Suprapubic skin (tissue), 4 donors: ENCODE measurements around the gene GRXCR2. TPM values are rescaled to one million over a fixed set of nuclear protein-coding genes. Genes with fewer than 3 reads are reported as not detected.

Source experiments
- DNase-seq, 2 donors: peaks; one replicate each; pipeline ENCODE4 v3.0.0-alpha.2; 2019; ENCODE audit warnings: low spot score in 2 of 2
- H3K27ac ChIP-seq: fragments of 200-600 bp; sonication (generic); one replicate; pipeline ENCODE4 v1.5.1; 2019
- H3K27me3 ChIP-seq: fragments of 200-600 bp; sonication (generic); one replicate; pipeline ENCODE4 v1.5.1; 2019
- H3K36me3 ChIP-seq: fragments of 200-600 bp; sonication (generic); one replicate; pipeline ENCODE4 v1.5.1; 2019
- H3K4me1 ChIP-seq: fragments of 200-600 bp; sonication (generic); one replicate; pipeline ENCODE4 v1.5.1; 2019
- H3K4me3 ChIP-seq: fragments of 200-600 bp; sonication (generic); one replicate; pipeline ENCODE4 v1.5.1; 2019; ENCODE audit warnings: mild to moderate bottlenecking
- H3K9me3 ChIP-seq: fragments of 200-600 bp; sonication (generic); one replicate; pipeline ENCODE4 v1.5.1; 2019
- EP300 ChIP-seq: sonication (generic); formaldehyde crosslinking; IDR thresholded peaks from one replicate; pipeline ENCODE4 v1.6.1; 2017; ENCODE audit warnings: antibody characterized with exemption
- POLR2A ChIP-seq, 2 donors: fragments of 450-650 bp; IDR thresholded peaks; one replicate each; pipeline ENCODE4 v1.6.1; 2017; ENCODE audit warnings: antibody characterized with exemption in 2 of 2, mild to moderate bottlenecking in 2 of 2, moderate library complexity in 2 of 2
- POLR2AphosphoS5 ChIP-seq, 3 donors: sonication (generic); formaldehyde crosslinking; IDR thresholded peaks; one replicate each; pipeline ENCODE4 v1.6.1; 2017; ENCODE audit warnings: antibody characterized with exemption in 3 of 3
- WGBS: methylation state at CpG from one replicate; pipeline ENCODE4 v1.1.5; 2018; 5-methylcytosine and 5-hydroxymethylcytosine counted together
- total RNA-seq, 4 donors: library from RNA; depleted of rRNA; stranded (reverse); fragments of >200 nt; gene quantifications; one replicate each; pipeline ENCODE4 v1.1.0, GENCODE V29; 2016
- TF ChIP-seq, protein P1 (sequence below), 2 donors: fragments of 200-600 bp in 1 of 2; fragments of 450-650 bp in 1 of 2; sonication (generic) in 1 of 2; IDR thresholded peaks; one replicate each; pipeline ENCODE4 v1.5.1; 2016 to 2019; ENCODE audit warnings: antibody characterized with exemption in 2 of 2, mild to moderate bottlenecking in 1 of 2, moderate library complexity in 1 of 2

GRXCR2 gene
- total RNA-seq, 4 donors from 2014 or later: 0.47 to 0.76 TPM; not detected in 2

DNA sequence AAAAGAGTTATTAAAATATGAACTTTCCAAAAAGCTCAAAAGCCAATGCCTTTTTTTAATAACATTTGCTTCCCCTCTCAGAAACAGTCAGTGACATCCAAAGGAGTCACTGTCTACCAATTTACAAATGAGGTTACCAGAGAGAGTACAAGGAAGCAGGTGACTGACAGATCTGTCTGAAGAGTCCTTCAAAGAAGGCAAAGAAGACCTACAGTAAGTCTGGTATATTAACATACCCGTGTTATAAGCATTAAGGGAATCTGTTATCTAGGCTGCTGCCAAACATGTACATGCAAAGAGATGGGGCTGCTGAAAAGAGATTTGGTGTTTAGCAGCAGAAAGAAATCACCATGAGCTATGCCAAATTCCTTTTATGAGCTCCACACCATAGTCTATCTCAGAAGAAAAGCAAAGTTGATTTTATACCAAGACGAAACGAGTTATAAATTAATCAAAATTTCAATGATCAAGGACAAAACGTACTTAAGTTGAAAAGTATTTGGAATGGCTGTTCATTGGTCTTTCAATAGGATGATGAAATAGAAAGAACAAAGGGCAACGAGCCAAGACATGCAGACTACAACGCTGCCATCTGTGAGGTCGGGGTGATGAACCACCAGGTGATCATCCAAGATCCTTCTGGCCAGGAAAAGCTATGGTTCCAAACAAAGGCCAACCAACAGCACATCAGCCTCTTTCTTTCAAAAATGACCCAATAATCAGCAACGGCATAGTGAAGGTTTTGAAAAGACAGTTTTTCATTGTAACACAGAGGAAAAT is 45.7 kb downstream of the GRXCR2 start:
- H3K9me3 ChIP-seq: no peaks in the 10 kb centered on the region
- WGBS: 62% methylated on average over 8 of the region's 8 CpGs
- H3K36me3 ChIP-seq: no peaks in the 10 kb centered on the region
- TF ChIP-seq EP300 (no peak), POLR2AphosphoS5 (IDR thresholded peaks at IDR 0.05) (no peak), POLR2A (IDR thresholded peaks at IDR 0.05) (no peak)
- TF ChIP-seq, protein P1, sequence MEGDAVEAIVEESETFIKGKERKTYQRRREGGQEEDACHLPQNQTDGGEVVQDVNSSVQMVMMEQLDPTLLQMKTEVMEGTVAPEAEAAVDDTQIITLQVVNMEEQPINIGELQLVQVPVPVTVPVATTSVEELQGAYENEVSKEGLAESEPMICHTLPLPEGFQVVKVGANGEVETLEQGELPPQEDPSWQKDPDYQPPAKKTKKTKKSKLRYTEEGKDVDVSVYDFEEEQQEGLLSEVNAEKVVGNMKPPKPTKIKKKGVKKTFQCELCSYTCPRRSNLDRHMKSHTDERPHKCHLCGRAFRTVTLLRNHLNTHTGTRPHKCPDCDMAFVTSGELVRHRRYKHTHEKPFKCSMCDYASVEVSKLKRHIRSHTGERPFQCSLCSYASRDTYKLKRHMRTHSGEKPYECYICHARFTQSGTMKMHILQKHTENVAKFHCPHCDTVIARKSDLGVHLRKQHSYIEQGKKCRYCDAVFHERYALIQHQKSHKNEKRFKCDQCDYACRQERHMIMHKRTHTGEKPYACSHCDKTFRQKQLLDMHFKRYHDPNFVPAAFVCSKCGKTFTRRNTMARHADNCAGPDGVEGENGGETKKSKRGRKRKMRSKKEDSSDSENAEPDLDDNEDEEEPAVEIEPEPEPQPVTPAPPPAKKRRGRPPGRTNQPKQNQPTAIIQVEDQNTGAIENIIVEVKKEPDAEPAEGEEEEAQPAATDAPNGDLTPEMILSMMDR (IDR thresholded peaks at IDR 0.05): no peak
- peaks cover 12% of the 10 kb centered on the region for H3K4me1 ChIP-seq
- H3K27me3 ChIP-seq: no peaks in the 10 kb centered on the region
- DNase-seq: no peak
- no peak overlapping the region for H3K4me3 ChIP-seq
- H3K27ac ChIP-seq: no peak overlapping the region

DNA sequence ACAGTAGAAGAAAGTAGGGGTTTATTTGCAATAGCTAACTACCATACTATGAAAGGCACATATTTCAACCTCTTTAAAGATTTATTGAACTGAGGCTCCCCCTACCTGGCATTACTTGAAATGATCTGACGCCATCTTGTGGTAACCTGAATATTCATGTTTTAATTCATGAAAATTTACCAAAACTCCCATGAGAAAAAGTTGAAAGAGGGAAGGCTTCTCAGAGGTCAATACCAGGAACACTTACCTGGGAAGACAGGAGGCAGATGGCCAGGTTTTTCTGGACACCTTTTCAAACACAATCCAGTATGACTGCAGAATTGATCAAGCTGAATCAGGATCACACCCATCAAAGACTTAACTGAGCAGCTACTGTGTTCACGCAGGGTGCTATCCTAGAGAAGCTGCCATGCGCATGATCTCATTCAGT is 47.0 kb downstream of the GRXCR2 start:
- TF ChIP-seq, protein P1 (IDR thresholded peaks at IDR 0.05): peak; percentile 49 to 58
- no peak for TF ChIP-seq POLR2AphosphoS5 (IDR thresholded peaks at IDR 0.05)
- H3K27ac ChIP-seq: no peak overlapping the region
- 65% methylated on average over 3 of the region's 3 CpGs for WGBS
- H3K4me3 ChIP-seq: no peak overlapping the region
- H3K36me3 ChIP-seq: no peaks in the 10 kb centered on the region
- H3K27me3 ChIP-seq: no peaks in the 10 kb centered on the region
- DNase-seq: no peak
- H3K4me1 ChIP-seq: peaks cover 7% of the 10 kb centered on the region
- H3K9me3 ChIP-seq: no peaks in the 10 kb centered on the region

DNA sequence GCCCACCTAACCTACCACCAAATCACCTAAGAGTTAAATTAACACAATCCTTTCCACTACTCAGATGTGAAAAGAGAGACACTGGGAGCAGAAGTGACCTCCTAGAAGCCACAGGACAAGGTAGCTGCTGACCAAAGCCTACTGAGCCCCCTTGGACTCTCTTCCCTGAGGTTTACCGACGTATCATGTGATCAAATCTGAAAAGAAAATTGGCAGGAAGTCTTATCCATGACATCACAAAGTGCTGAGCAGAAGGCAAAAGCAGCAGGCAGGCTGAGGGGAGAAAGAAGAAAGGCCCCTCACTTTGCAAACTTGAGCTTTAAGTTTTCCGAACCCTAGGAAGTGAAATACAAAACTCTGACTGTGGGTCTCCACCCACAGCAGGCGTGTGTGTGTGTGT is 48.8 kb downstream of the GRXCR2 start:
- no peak overlapping the region for H3K27ac ChIP-seq
- no peaks in the 10 kb centered on the region for H3K27me3 ChIP-seq
- 56% methylated on average over 4 of the region's 4 CpGs for WGBS
- TF ChIP-seq, protein P1 (IDR thresholded peaks at IDR 0.05): no peak
- TF ChIP-seq POLR2A (IDR thresholded peaks at IDR 0.05) (no peak), EP300 (no peak), POLR2AphosphoS5 (IDR thresholded peaks at IDR 0.05) (no peak)
- H3K36me3 ChIP-seq: no peaks in the 10 kb centered on the region
- no peak for DNase-seq
- H3K4me1 ChIP-seq: no peaks in the 10 kb centered on the region
- no peaks in the 10 kb centered on the region for H3K9me3 ChIP-seq
- no peak overlapping the region for H3K4me3 ChIP-seq

DNA sequence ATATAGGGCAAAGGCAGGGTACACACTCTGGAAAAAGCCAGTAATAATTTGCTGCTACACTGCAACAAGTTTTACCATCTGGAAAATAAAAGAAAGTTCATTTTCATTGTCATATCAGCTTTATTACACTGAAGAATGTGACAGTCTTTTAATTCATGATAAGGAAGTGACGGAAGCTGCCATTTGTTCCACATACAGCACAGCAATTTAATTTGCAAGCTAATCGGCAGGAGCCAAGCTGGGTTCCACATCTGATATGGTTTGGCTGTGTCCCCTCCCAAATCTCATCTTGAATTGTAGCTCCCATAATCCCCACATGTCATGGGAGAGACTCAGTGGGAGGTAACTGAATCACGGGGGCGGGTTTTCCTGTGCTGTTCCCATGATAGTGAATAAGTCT is 54.2 kb downstream of the GRXCR2 start:
- whole genome bisulfite sequencing: 85% methylated on average over 4 of the region's 4 CpGs
- H3K36me3 ChIP-seq: peaks cover 10% of the 10 kb centered on the region
- H3K9me3 ChIP-seq: no peaks in the 10 kb centered on the region
- H3K27ac ChIP-seq: no peak overlapping the region
- no peak overlapping the region for H3K4me3 ChIP-seq
- H3K4me1 ChIP-seq: no peaks in the 10 kb centered on the region
- no peaks in the 10 kb centered on the region for H3K27me3 ChIP-seq
- no peak for TF ChIP-seq POLR2AphosphoS5 (IDR thresholded peaks at IDR 0.05)
- TF ChIP-seq, protein P1 (IDR thresholded peaks at IDR 0.05): no peak
- TF ChIP-seq POLR2A (IDR thresholded peaks at IDR 0.05): no peak
- no peak for TF ChIP-seq EP300
- DNase-seq: no peak

DNA sequence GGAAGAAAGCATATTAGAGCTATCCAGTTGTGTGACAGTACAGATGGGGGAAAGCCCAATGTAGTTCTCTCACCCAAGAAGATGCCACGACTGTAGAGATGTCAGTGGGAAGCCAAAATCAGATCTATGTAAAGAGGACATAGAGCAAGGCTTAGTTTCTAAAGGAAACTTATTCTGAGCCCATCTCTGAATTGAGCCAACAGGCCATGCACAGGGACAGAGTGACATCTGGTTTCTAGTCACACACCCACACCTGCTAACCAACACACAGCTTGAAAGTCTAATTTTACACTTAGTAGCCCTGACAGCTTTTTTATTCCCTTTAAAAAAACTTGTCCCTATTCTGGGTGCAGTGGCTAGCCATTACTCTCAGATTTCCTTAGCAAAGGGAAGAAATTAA is 59.9 kb downstream of the GRXCR2 start:
- Histone ChIP-seq H3K4me1 (no peaks in the 10 kb centered on the region), H3K9me3 (no peaks in the 10 kb centered on the region), H3K36me3 (peaks cover 15% of the 10 kb centered on the region), H3K4me3 (no peak overlapping the region), H3K27ac (no peak overlapping the region), H3K27me3 (no peaks in the 10 kb centered on the region)
- DNase-seq: no peak
- TF ChIP-seq EP300: no peak
- TF ChIP-seq POLR2A (IDR thresholded peaks at IDR 0.05): no peak
- TF ChIP-seq, protein P1 (IDR thresholded peaks at IDR 0.05): no peak
- 59% methylated on average over 1 of the region's 1 CpG for whole genome bisulfite sequencing
